ENCODE data around the gene LHFPL3. TPM values are rescaled to one million over a fixed set of nuclear protein-coding genes. Genes with fewer than 3 reads are reported as not detected.

Gene LHFPL3
- total and polyA plus RNA-seq, 2 donors (not counting 1 experiment from before 2014, with no cell fraction given) = not detected

GRCh38 chr7:104548861-104549260 is 220.5 kb downstream of the LHFPL3 start:
- TF ChIP-seq EZH2 (IDR thresholded peaks at IDR 0.05; ENCODE audit: low read length, missing control alignments) (no peak), CTCF (conservative IDR thresholded peaks at IDR 0.05 in 1 of 2, IDR thresholded peaks at IDR 0.05 in 1 of 2; ENCODE audit: low read depth in 1 of 2, low read length in 2 of 2) (no peak)
- no peak overlapping the region for H3K4me2 ChIP-seq (ENCODE audit: extremely low read depth, insufficient read depth, low read length)

GRCh38 chr7:104550362-104550761 is 222.0 kb downstream of the LHFPL3 start:
- H3K4me2 ChIP-seq (ENCODE audit: extremely low read depth, insufficient read depth, low read length) = no peak overlapping the region
- no peaks in the 10 kb centered on the region for H3K9me3 ChIP-seq (ENCODE audit: control insufficient read depth, insufficient read depth, low read depth, low read length)
- H3K27ac ChIP-seq (ENCODE audit: insufficient read depth, low read length) = no peak overlapping the region
- no peaks in the 10 kb centered on the region for H3K79me2 ChIP-seq (ENCODE audit: control insufficient read depth, insufficient read depth, low read length)
- no peak overlapping the region for H3K4me3 ChIP-seq (replicated peaks in 1 of 4; ENCODE audit: control extremely low read depth in 1 of 4, insufficient read depth in 1 of 4, low read depth in 3 of 4, low read length in 4 of 4)
- no peaks in the 10 kb centered on the region for H3K27me3 ChIP-seq (ENCODE audit: control insufficient read depth, insufficient read depth, low read length)
- DNase-seq (ENCODE audit: low read depth in 2 of 2) = peak in 1 of 2 donors; percentile 2
- H3K36me3 ChIP-seq (ENCODE audit: control insufficient read depth, insufficient read depth, low read length) = no peaks in the 10 kb centered on the region
- no peak overlapping the region for H3K9ac ChIP-seq (ENCODE audit: insufficient read depth, low read length)
- no peaks in the 10 kb centered on the region for H3K4me1 ChIP-seq (ENCODE audit: control insufficient read depth, extremely low read depth, insufficient read depth, low read length)
- H4K20me1 ChIP-seq (ENCODE audit: control insufficient read depth, extremely low read depth, insufficient read depth, low read length) = no peaks in the 10 kb centered on the region
- no peak for TF ChIP-seq EZH2 (IDR thresholded peaks at IDR 0.05; ENCODE audit: low read length, missing control alignments)
- no peak for TF ChIP-seq CTCF (conservative IDR thresholded peaks at IDR 0.05 in 1 of 2, IDR thresholded peaks at IDR 0.05 in 1 of 2; ENCODE audit: low read depth in 1 of 2, low read length in 2 of 2)
- no peak overlapping the region for H2AFZ ChIP-seq (ENCODE audit: low read length)

More at GRCh38 chr7:104548861-104549260, 220.5 kb downstream of the LHFPL3 start:
- Histone ChIP-seq H3K79me2 (ENCODE audit: control insufficient read depth, insufficient read depth, low read length) (no peaks in the 10 kb centered on the region), H3K4me3 (replicated peaks in 1 of 4; ENCODE audit: control extremely low read depth in 1 of 4, insufficient read depth in 1 of 4, low read depth in 3 of 4, low read length in 4 of 4) (no peak overlapping the region), H4K20me1 (ENCODE audit: control insufficient read depth, extremely low read depth, insufficient read depth, low read length) (no peaks in the 10 kb centered on the region), H3K27ac (ENCODE audit: insufficient read depth, low read length) (no peak overlapping the region), H2AFZ (ENCODE audit: low read length) (no peak overlapping the region), H3K36me3 (ENCODE audit: control insufficient read depth, insufficient read depth, low read length) (no peaks in the 10 kb centered on the region), H3K9ac (ENCODE audit: insufficient read depth, low read length) (no peak overlapping the region), H3K4me1 (ENCODE audit: control insufficient read depth, extremely low read depth, insufficient read depth, low read length) (no peaks in the 10 kb centered on the region), H3K27me3 (ENCODE audit: control insufficient read depth, insufficient read depth, low read length) (no peaks in the 10 kb centered on the region), H3K9me3 (ENCODE audit: control insufficient read depth, insufficient read depth, low read depth, low read length) (no peaks in the 10 kb centered on the region)
- no peak for DNase-seq (ENCODE audit: low read depth in 2 of 2)

GRCh38 chr7:104551226-104551625 is 222.8 kb downstream of the LHFPL3 start:
- Histone ChIP-seq H2AFZ (ENCODE audit: low read length) (no peak overlapping the region), H3K9ac (ENCODE audit: insufficient read depth, low read length) (no peak overlapping the region), H3K9me3 (ENCODE audit: control insufficient read depth, insufficient read depth, low read depth, low read length) (no peaks in the 10 kb centered on the region), H3K4me2 (ENCODE audit: extremely low read depth, insufficient read depth, low read length) (no peak overlapping the region), H3K79me2 (ENCODE audit: control insufficient read depth, insufficient read depth, low read length) (no peaks in the 10 kb centered on the region), H3K4me1 (ENCODE audit: control insufficient read depth, extremely low read depth, insufficient read depth, low read length) (no peaks in the 10 kb centered on the region), H4K20me1 (ENCODE audit: control insufficient read depth, extremely low read depth, insufficient read depth, low read length) (no peaks in the 10 kb centered on the region), H3K27me3 (ENCODE audit: control insufficient read depth, insufficient read depth, low read length) (no peaks in the 10 kb centered on the region), H3K27ac (ENCODE audit: insufficient read depth, low read length) (no peak overlapping the region), H3K4me3 (replicated peaks in 1 of 4; ENCODE audit: control extremely low read depth in 1 of 4, insufficient read depth in 1 of 4, low read depth in 3 of 4, low read length in 4 of 4) (no peak overlapping the region), H3K36me3 (ENCODE audit: control insufficient read depth, insufficient read depth, low read length) (no peaks in the 10 kb centered on the region)
- TF ChIP-seq EZH2 (IDR thresholded peaks at IDR 0.05; ENCODE audit: low read length, missing control alignments) (no peak), CTCF (conservative IDR thresholded peaks at IDR 0.05 in 1 of 2, IDR thresholded peaks at IDR 0.05 in 1 of 2; ENCODE audit: low read depth in 1 of 2, low read length in 2 of 2) (no peak)
- no peak for DNase-seq (ENCODE audit: low read depth in 2 of 2)

All from fibroblast of lung (primary cell).